CD4-positive, alpha-beta T cell treated with Interleukin-6 for 4 hours (primary cell): ENCODE measurements around the gene IRS4.

ENCODE experiments used
- DNase-seq: peaks from one replicate; pipeline ENCODE4 v3.0.0-alpha.2; 2020; ENCODE audit warnings: mixed read lengths

Gene IRS4

GRCh38 chrX:108736509-108737479 lies at the start of gene IRS4:
Gene IRS4 (minus strand): TSS chrX:108736563.
- DNase-seq: no peak

GRCh38 chrX:108772549-108772948 lies 36.2 kb upstream of the IRS4 start:
- no peak for DNase-seq

- DNase-seq: no peak
Measured at GRCh38 chrX:108763559-108763958, 27.2 kb upstream of the IRS4 start.

- no peak for DNase-seq
Measured at GRCh38 chrX:108740299-108740774, 4.0 kb upstream of the IRS4 start.

- no peak for DNase-seq
Measured at GRCh38 chrX:108737754-108738153, 1.4 kb upstream of the IRS4 start.

- no peak for DNase-seq
Measured at GRCh38 chrX:108735679-108736508, 469 bp downstream of the IRS4 start.

- DNase-seq: no peak
Measured at GRCh38 chrX:108735091-108735678, 1.2 kb downstream of the IRS4 start.

GRCh38 chrX:108734426-108734825 lies 1.9 kb downstream of the IRS4 start:
- DNase-seq: no peak

- DNase-seq: no peak
Measured at GRCh38 chrX:108732630-108733321, 3.6 kb downstream of the IRS4 start.

GRCh38 chrX:108731153-108731552 lies 5.2 kb downstream of the IRS4 start:
- DNase-seq: no peak

- DNase-seq: no peak
Measured at GRCh38 chrX:108726748-108727147, 9.6 kb downstream of the IRS4 start.

GRCh38 chrX:108722561-108722960 lies 13.8 kb downstream of the IRS4 start:
- DNase-seq: no peak

GRCh38 chrX:108712886-108713285 lies 23.5 kb downstream of the IRS4 start:
- no peak for DNase-seq

- no peak for DNase-seq
Measured at GRCh38 chrX:108704839-108705238, 31.5 kb downstream of the IRS4 start.

GRCh38 chrX:108702530-108702929 lies 33.8 kb downstream of the IRS4 start:
- no peak for DNase-seq

- no peak for DNase-seq
Measured at GRCh38 chrX:108701633-108702032, 34.7 kb downstream of the IRS4 start.

GRCh38 chrX:108699368-108699767 lies 37.0 kb downstream of the IRS4 start:
- DNase-seq: no peak

- DNase-seq: no peak
Measured at GRCh38 chrX:108696690-108697089, 39.7 kb downstream of the IRS4 start.
